Lower lobe of right lung (tissue), 2 donors: Measurements from ENCODE around the gene SNAI1. TPM values are rescaled to one million over a fixed set of nuclear protein-coding genes. Genes with fewer than 3 reads are reported as not detected.
"Not testable (repeated sequence)": the region's sequence is repeated elsewhere in the genome, so short reads cannot be mapped to it uniquely, and the experiment has no call there.

Experiments used
- ATAC-seq, 2 donors: fragments of 200-7000 bp; cut with Tn5 transposase; one replicate each; pipeline ENCODE4 v1.9.1; 2020 to 2022; ENCODE audit warnings: mild to moderate bottlenecking in 2 of 2, moderate library complexity in 2 of 2
- DNase-seq: peaks from one replicate; pipeline ENCODE4 v3.0.0-alpha.2; 2020
- H3K27ac ChIP-seq: fragments of 200-600 bp; one replicate; pipeline ENCODE4 v1.8.0; 2022
- H3K27me3 ChIP-seq: fragments of 200-600 bp; one replicate; pipeline ENCODE4 v1.8.0; 2022; ENCODE audit warnings: low read depth
- H3K36me3 ChIP-seq: fragments of 200-600 bp; one replicate; pipeline ENCODE4 v1.8.0; 2022; ENCODE audit warnings: mild to moderate bottlenecking
- H3K4me1 ChIP-seq: fragments of 200-600 bp; one replicate; pipeline ENCODE4 v1.8.0; 2022
- H3K4me3 ChIP-seq: fragments of 200-600 bp; one replicate; pipeline ENCODE4 v1.8.0; 2022; ENCODE audit warnings: mild to moderate bottlenecking
- H3K9me3 ChIP-seq: fragments of 200-600 bp; one replicate; pipeline ENCODE4 v1.8.0; 2022
- CTCF ChIP-seq: fragments of 200-600 bp; IDR thresholded peaks from one replicate; pipeline ENCODE4 v1.8.0; 2022; ENCODE audit warnings: antibody characterized with exemption, mild to moderate bottlenecking
- intact Hi-C: fragments of 100-400 bp; cut with DNase I; formaldehyde crosslinking; loops from one replicate; pipeline ENCODE4 v1.11.0; 2022
- total RNA-seq: library from RNA; stranded (reverse); fragmentation: NEBNext Ultra II Directional; extraction: Animal tissue kit (Norgen Biotek cat#: 25700); gene quantifications from one replicate; pipeline ENCODE4 v1.2.1, GENCODE V29; 2021
- donor health status: DM: no; HTN: yes; CAD: no; lungs with severe emphysema.

Gene SNAI1
- total RNA-seq, 1 donor from 2014 or later, result 1.9 TPM

DNA sequence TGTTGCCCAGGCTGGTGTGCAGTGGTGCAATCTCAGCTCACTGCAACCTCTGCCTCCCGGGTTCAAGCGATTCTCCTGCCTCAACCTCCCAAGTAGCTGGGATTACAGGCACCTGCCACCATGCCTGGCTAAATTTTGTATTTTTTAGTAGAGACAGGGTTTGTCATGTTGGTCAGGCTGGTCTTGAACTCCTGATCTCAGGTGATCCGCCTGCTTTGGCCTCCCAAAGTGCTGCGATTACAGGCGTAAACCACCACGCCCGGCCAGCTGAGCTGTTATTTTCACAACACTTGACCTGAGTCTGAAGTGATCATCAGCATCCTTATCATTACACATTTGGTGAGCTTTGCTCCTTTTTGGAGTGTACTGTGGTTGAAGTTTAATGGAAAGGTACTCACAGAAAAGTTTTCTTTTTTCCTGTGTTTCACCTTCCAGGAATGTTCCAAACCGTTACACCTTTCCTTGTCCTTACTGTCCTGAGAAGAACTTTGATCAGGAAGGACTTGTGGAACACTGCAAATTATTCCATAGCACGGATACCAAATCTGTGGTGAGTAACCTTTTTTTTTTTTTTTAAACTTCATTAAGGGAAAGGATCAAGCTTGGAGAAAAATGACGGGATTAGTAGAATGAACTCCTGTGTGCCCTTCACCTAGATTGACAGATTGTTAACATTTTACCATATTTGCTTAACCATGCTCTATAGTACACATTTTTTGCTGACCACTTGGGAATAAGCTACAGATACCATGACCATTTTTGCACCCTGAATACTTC is 36.9 kb upstream of the SNAI1 start:
- H3K9me3 ChIP-seq, result no peaks in the 10 kb centered on the region
- H3K27me3 ChIP-seq, result no peaks in the 10 kb centered on the region
- peaks cover 94% of the 10 kb centered on the region for H3K36me3 ChIP-seq
- no peak for TF ChIP-seq CTCF
- ATAC-seq (no peak), DNase-seq (no peak)
- H3K4me3 ChIP-seq, result no peak overlapping the region
- H3K27ac ChIP-seq, result no peak overlapping the region
- intact Hi-C loops, result no loop called here
- H3K4me1 ChIP-seq, result peaks cover 7% of the 10 kb centered on the region

GRCh38 chr20:49948178-49948577 is 34.6 kb upstream of the SNAI1 start:
- no peak for TF ChIP-seq CTCF
- ATAC-seq (no peak), DNase-seq (no peak)
- H3K27ac ChIP-seq, result no peak overlapping the region
- intact Hi-C loops, result no loop called here
- no peaks in the 10 kb centered on the region for H3K4me1 ChIP-seq
- H3K27me3 ChIP-seq, result no peaks in the 10 kb centered on the region
- H3K36me3 ChIP-seq, result peaks cover 94% of the 10 kb centered on the region
- no peak overlapping the region for H3K4me3 ChIP-seq
- no peaks in the 10 kb centered on the region for H3K9me3 ChIP-seq

GRCh38 chr20:49948809-49949507 is 33.8 kb upstream of the SNAI1 start:
- H3K36me3 ChIP-seq, result peaks cover 98% of the 10 kb centered on the region
- DNase-seq, result no peak

DNA sequence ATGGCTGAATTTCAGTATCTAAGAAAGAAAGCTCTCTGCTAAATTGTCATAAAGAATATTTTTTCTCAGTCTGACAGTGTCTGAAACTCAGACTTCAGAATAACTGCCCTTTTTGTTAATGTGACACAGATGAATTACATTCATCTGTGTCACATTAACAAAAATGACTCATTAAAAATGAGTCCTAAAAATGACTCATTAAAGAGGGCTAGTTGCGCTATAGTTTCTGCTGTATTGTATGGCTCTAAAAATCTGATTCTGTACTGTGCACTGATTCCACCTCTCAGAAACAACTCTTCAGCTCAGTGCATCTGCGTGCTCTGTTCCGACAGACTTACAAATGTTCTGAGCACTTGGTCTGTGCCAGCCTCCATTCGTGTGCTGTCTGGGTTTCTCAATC is 31.6 kb upstream of the SNAI1 start:
- no peak for ATAC-seq
- H3K4me3 ChIP-seq, result no peak overlapping the region
- no peaks in the 10 kb centered on the region for H3K27me3 ChIP-seq
- peaks cover 98% of the 10 kb centered on the region for H3K36me3 ChIP-seq
- intact Hi-C loops, result no loop called here
- DNase-seq, result no peak
- H3K9me3 ChIP-seq, result no peaks in the 10 kb centered on the region
- no peaks in the 10 kb centered on the region for H3K4me1 ChIP-seq
- no peak for TF ChIP-seq CTCF
- no peak overlapping the region for H3K27ac ChIP-seq

More at GRCh38 chr20:49948809-49949507, 33.8 kb upstream of the SNAI1 start:
- Histone ChIP-seq H3K27ac (no peak overlapping the region), H3K9me3 (no peaks in the 10 kb centered on the region), H3K4me1 (no peaks in the 10 kb centered on the region), H3K4me3 (no peak overlapping the region), H3K27me3 (no peaks in the 10 kb centered on the region)
- TF ChIP-seq CTCF, result no peak
- intact Hi-C loops, result no loop called here
- no peak for ATAC-seq

GRCh38 chr20:49955167-49955566 is 27.6 kb upstream of the SNAI1 start:
- no peaks in the 10 kb centered on the region for H3K9me3 ChIP-seq
- no peak overlapping the region for H3K4me3 ChIP-seq
- DNase-seq, result no peak
- no peaks in the 10 kb centered on the region for H3K4me1 ChIP-seq
- no peak overlapping the region for H3K27ac ChIP-seq
- no peak for TF ChIP-seq CTCF
- no peaks in the 10 kb centered on the region for H3K27me3 ChIP-seq
- no peak for ATAC-seq
- intact Hi-C loops, result no loop called here
- H3K36me3 ChIP-seq, result peaks cover 85% of the 10 kb centered on the region

GRCh38 chr20:49955830-49956396 is 26.9 kb upstream of the SNAI1 start:
- H3K36me3 ChIP-seq, result peaks cover 78% of the 10 kb centered on the region
- ATAC-seq, H3K9me3 ChIP-seq: not testable (repeated sequence)

More at GRCh38 chr20:49955830-49956396, 26.9 kb upstream of the SNAI1 start:
- H3K4me3 ChIP-seq, intact Hi-C loops, H3K27ac ChIP-seq, H3K4me1 ChIP-seq, H3K27me3 ChIP-seq, DNase-seq: not testable (repeated sequence)
